Right atrium auricular region (tissue), 2 donors: Measurements from ENCODE around the gene DQX1. TPM values are rescaled to one million over a fixed set of nuclear protein-coding genes. Genes with fewer than 3 reads are reported as not detected.

Experiments used
- DNase-seq: peaks from one replicate; pipeline ENCODE4 v3.0.0-alpha.2; 2019; ENCODE audit warnings: low spot score
- H3K27ac ChIP-seq, 2 donors: fragments of 200-600 bp; sonication (generic); 1 replicate in 1 of 2; 2 replicates in 1 of 2; pipeline ENCODE4 v1.5.1; 2016 to 2019
- H3K27me3 ChIP-seq, 2 donors: fragments of 200-600 bp; sonication (generic); one replicate each; pipeline versions ENCODE4 v1.5.1 to v1.6.0; 2017 to 2019
- H3K36me3 ChIP-seq: fragments of 200-600 bp; sonication (generic); one replicate; pipeline ENCODE4 v1.5.1; 2016
- H3K4me1 ChIP-seq, 2 donors: fragments of 200-600 bp; sonication (generic); one replicate each; pipeline versions ENCODE4 v1.5.1 to v1.6.0; 2017 to 2019
- H3K4me3 ChIP-seq, 2 donors: fragments of 200-600 bp; sonication (generic); 1 replicate in 1 of 2; 2 replicates in 1 of 2; pipeline ENCODE4 v1.5.1; 2017 to 2019; ENCODE audit warnings: mild to moderate bottlenecking in 1 of 2, moderate library complexity in 1 of 2
- H3K9me3 ChIP-seq, 2 donors: fragments of 200-600 bp; sonication (generic); one replicate each; pipeline ENCODE4 v1.5.1; 2019
- CTCF ChIP-seq, 2 donors: fragments of 200-600 bp; sonication (generic); IDR thresholded peaks; one replicate each; pipeline ENCODE4 v1.5.1; 2019; ENCODE audit warnings: antibody characterized with exemption in 2 of 2
- total RNA-seq, 2 donors: library from RNA; depleted of rRNA; stranded (reverse); fragments of >200 nt; gene quantifications; one replicate each; pipeline ENCODE4 v1.1.0, GENCODE V29; 2016

DQX1 gene
- total RNA-seq, 2 donors from 2014 or later, result not detected

DNA sequence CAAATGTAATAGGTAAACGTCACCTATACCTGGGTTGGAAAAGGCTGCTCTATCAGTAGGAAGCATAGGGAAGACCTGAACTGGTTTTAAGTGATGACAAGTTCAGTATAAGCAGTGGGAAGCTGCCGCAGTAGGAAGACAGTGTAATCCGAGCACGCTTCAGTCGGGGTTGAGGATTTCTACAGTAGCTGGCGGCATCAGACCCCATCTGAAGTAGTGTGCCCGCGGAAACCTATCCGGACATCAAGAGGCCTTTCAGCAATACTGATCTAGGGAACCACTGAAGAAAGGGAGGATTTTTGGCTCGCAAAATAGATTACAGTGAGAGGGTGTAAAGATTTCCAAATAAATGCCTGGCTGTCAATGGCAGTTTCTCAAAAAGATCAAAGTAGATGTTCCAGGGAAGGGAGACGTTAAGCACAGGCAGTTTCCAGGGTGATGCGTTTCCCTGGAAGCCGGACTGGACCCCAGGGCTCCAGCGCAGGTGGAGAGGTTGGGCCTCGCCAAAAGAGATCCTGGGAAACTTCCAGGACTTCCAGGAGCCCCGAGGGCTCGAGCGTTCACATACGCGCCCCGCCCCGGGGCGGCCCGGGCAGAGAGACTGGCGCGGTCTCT, 22.4 kb upstream of the DQX1 start:
- Histone ChIP-seq H3K4me3 (peak overlapping the region; percentile 31 to 64), H3K4me1 (peaks cover 0 to 23% of the 10 kb centered on the region in 2 donors), H3K9me3 (no peaks in the 10 kb centered on the region), H3K27ac (peak overlapping the region; percentile 72 to 76), H3K27me3 (no peaks in the 10 kb centered on the region), H3K36me3 (no peaks in the 10 kb centered on the region)
- no peak for DNase-seq
- no peak for TF ChIP-seq CTCF (IDR thresholded peaks at IDR 0.05)

- no peak for DNase-seq
- TF ChIP-seq CTCF (IDR thresholded peaks at IDR 0.05), result no peak
Measured at GRCh38 chr2:74546004-74546403, 20.0 kb upstream of the DQX1 start.

GRCh38 chr2:74544634-74545033, 18.6 kb upstream of the DQX1 start:
- H3K4me3 ChIP-seq, result no peak overlapping the region
- no peak overlapping the region for H3K27ac ChIP-seq
- no peak for TF ChIP-seq CTCF (IDR thresholded peaks at IDR 0.05)
- no peaks in the 10 kb centered on the region for H3K9me3 ChIP-seq
- no peaks in the 10 kb centered on the region for H3K36me3 ChIP-seq
- peaks cover 0 to 14% of the 10 kb centered on the region in 2 donors for H3K4me1 ChIP-seq
- H3K27me3 ChIP-seq, result no peaks in the 10 kb centered on the region
- no peak for DNase-seq

More at GRCh38 chr2:74546004-74546403, 20.0 kb upstream of the DQX1 start:
- Histone ChIP-seq H3K27me3 (no peaks in the 10 kb centered on the region), H3K9me3 (no peaks in the 10 kb centered on the region), H3K4me1 (peaks cover 0 to 17% of the 10 kb centered on the region in 2 donors), H3K36me3 (no peaks in the 10 kb centered on the region), H3K4me3 (no peak overlapping the region), H3K27ac (no peak overlapping the region)

- no peak for DNase-seq
- Histone ChIP-seq H3K9me3 (no peaks in the 10 kb centered on the region), H3K27me3 (no peaks in the 10 kb centered on the region), H3K4me3 (no peak overlapping the region), H3K4me1 (no peaks in the 10 kb centered on the region), H3K27ac (no peak overlapping the region), H3K36me3 (no peaks in the 10 kb centered on the region)
- TF ChIP-seq CTCF (IDR thresholded peaks at IDR 0.05), result no peak
Measured at GRCh38 chr2:74542978-74543377, 16.9 kb upstream of the DQX1 start.

DNA sequence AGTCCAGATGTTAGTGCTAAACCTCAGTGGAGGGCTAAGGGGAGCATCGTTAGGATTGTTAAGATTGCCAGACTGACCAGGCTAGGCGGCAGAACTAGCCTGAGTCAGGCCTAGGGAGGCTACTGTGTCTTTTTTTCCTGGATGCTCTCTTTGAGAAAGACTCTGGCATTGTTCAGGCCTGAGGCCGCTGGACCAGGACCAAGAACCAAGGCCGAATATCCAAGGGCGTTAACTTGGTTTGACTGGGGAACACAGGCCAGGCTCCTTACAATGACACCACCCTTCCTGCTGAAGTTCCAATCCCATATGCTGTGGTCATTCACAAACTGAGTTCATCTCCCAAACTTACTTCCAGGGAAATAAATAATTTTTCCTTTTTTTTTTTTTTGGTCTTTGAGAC, 14.3 kb upstream of the DQX1 start:
- Histone ChIP-seq H3K4me3 (no peak overlapping the region), H3K27ac (peak overlapping the region; percentile 46 to 71), H3K9me3 (no peaks in the 10 kb centered on the region), H3K36me3 (no peaks in the 10 kb centered on the region), H3K4me1 (no peaks in the 10 kb centered on the region), H3K27me3 (no peaks in the 10 kb centered on the region)
- no peak for TF ChIP-seq CTCF (IDR thresholded peaks at IDR 0.05)
- peak; percentile 90 for DNase-seq

GRCh38 chr2:74538881-74539339, 12.9 kb upstream of the DQX1 start:
- Histone ChIP-seq H3K27ac (no peak overlapping the region), H3K36me3 (no peaks in the 10 kb centered on the region), H3K9me3 (no peaks in the 10 kb centered on the region), H3K4me3 (no peak overlapping the region), H3K27me3 (no peaks in the 10 kb centered on the region), H3K4me1 (no peaks in the 10 kb centered on the region)
- no peak for DNase-seq
- no peak for TF ChIP-seq CTCF (IDR thresholded peaks at IDR 0.05)
